SKM-1 treated with dmso at 0.1 percent for 144 hours (cell line): ENCODE data around the gene CAMK2N2.

Source experiments
- DNase-seq: peaks from one replicate; lab custom pipeline; 2025; ENCODE audit not compliant: unreplicated experiment; lab: John Stamatoyannopoulos, UW

Gene CAMK2N2

GRCh38 chr3:184240384-184241140 lies 20.8 kb downstream of the CAMK2N2 start:
- DNase-seq = no peak

GRCh38 chr3:184239708-184240107 lies 21.6 kb downstream of the CAMK2N2 start:
- DNase-seq = no peak

GRCh38 chr3:184239221-184239620 lies 22.1 kb downstream of the CAMK2N2 start:
- no peak for DNase-seq

- no peak for DNase-seq
Measured at GRCh38 chr3:184238246-184238818, 23.0 kb downstream of the CAMK2N2 start.

- no peak for DNase-seq
Measured at GRCh38 chr3:184237807-184238206, 23.5 kb downstream of the CAMK2N2 start.

GRCh38 chr3:184237211-184237610 lies 24.1 kb downstream of the CAMK2N2 start:
- DNase-seq = no peak

- DNase-seq = no peak
Measured at GRCh38 chr3:184236636-184237035, 24.7 kb downstream of the CAMK2N2 start.

- DNase-seq = no peak
Measured at GRCh38 chr3:184236033-184236410, 25.3 kb downstream of the CAMK2N2 start.

GRCh38 chr3:184235381-184236032 lies 25.8 kb downstream of the CAMK2N2 start:
- no peak for DNase-seq

GRCh38 chr3:184234671-184235380 lies 26.5 kb downstream of the CAMK2N2 start:
- DNase-seq = no peak

- no peak for DNase-seq
Measured at GRCh38 chr3:184234224-184234623, 27.1 kb downstream of the CAMK2N2 start.

- no peak for DNase-seq
Measured at GRCh38 chr3:184233127-184233843, 28.1 kb downstream of the CAMK2N2 start.

GRCh38 chr3:184231671-184232070 lies 29.7 kb downstream of the CAMK2N2 start:
- DNase-seq = no peak

- no peak for DNase-seq
Measured at GRCh38 chr3:184230603-184231528, 30.5 kb downstream of the CAMK2N2 start.

GRCh38 chr3:184230081-184230602 lies 31.2 kb downstream of the CAMK2N2 start:
- DNase-seq = no peak

GRCh38 chr3:184229394-184230080 lies 31.8 kb downstream of the CAMK2N2 start, which contains the start of gene VWA5B2:
TSS of gene VWA5B2 (plus strand) at chr3:184229585. CDS start at chr3:184230529, 944 bp downstream.
- no peak for DNase-seq

GRCh38 chr3:184228376-184229137 lies 32.8 kb downstream of the CAMK2N2 start:
- DNase-seq = no peak

- DNase-seq = peak; percentile 8
Measured at GRCh38 chr3:184227481-184227935, 33.8 kb downstream of the CAMK2N2 start.
